Mucosa of gallbladder (tissue), 1 donor: ENCODE data around the gene BACE1-AS. TPM values are rescaled to one million over a fixed set of nuclear protein-coding genes. Genes with fewer than 3 reads are reported as not detected.
"Not testable (repeated sequence)": the region's sequence is repeated elsewhere in the genome, so short reads cannot be mapped to it uniquely, and the experiment has no call there.

Experiments used
- DNase-seq: peaks from one replicate; pipeline ENCODE4 v3.0.0-alpha.2; 2020; ENCODE audit warnings: low spot score
- total RNA-seq: library from RNA; stranded (reverse); gene quantifications from one replicate; pipeline ENCODE4 v1.2.1, GENCODE V29; 2021
- donor health status: DM: no; HTN: no; CAD: no.

BACE1-AS gene
- total RNA-seq, 1 donor from 2014 or later, result 10.2 TPM

- no peak for DNase-seq
Measured at GRCh38 chr11:117319214-117319840, 28.2 kb downstream of the BACE1-AS start.

- DNase-seq, result not testable (repeated sequence)
Measured at GRCh38 chr11:117327255-117327566, 36.1 kb downstream of the BACE1-AS start.

- DNase-seq, result peak; percentile 97
Measured at GRCh38 chr11:117327567-117328374, 36.6 kb downstream of the BACE1-AS start, which contains the start of gene CEP164. Gene CEP164 (plus strand): TSS chr11:117327854. CDS start chr11:117338587, 10,733 bp downstream.

GRCh38 chr11:117328375-117329010 lies 37.3 kb downstream of the BACE1-AS start:
- peak; percentile 29 for DNase-seq

- DNase-seq, result no peak
Measured at GRCh38 chr11:117332843-117333242, 41.7 kb downstream of the BACE1-AS start.

- no peak for DNase-seq
Measured at GRCh38 chr11:117333917-117334316, 42.8 kb downstream of the BACE1-AS start.

- DNase-seq, result no peak
Measured at GRCh38 chr11:117334896-117335295, 43.8 kb downstream of the BACE1-AS start.

GRCh38 chr11:117335399-117335798 lies 44.3 kb downstream of the BACE1-AS start:
- DNase-seq, result no peak

- no peak for DNase-seq
Measured at GRCh38 chr11:117337076-117337475, 45.9 kb downstream of the BACE1-AS start.

Other genes starting within 250 kb of the BACE1-AS start
- 54.6 TPM for gene SIK3, start 192.9 kb upstream of the BACE1-AS start, total RNA-seq
- 73.9 TPM for gene PAFAH1B2, start 147.1 kb upstream of the BACE1-AS start, total RNA-seq
- gene SIDT2, start 112.6 kb upstream of the BACE1-AS start, total RNA-seq, result 72.9 TPM
- gene TAGLN, start 92.0 kb upstream of the BACE1-AS start, total RNA-seq, result 2,517 TPM
- 67.0 TPM for gene PCSK7, start 59.3 kb upstream of the BACE1-AS start, total RNA-seq
- 30.5 TPM for gene RNF214, start 58.7 kb upstream of the BACE1-AS start, total RNA-seq
- 31.7 TPM for gene BACE1, start 24.9 kb downstream of the BACE1-AS start, total RNA-seq
- 30.7 TPM for gene CEP164, start 36.5 kb downstream of the BACE1-AS start, total RNA-seq